Measurements from ENCODE around the gene DNMBP.
"Not testable (repeated sequence)": the region's sequence is repeated elsewhere in the genome, so short reads cannot be mapped to it uniquely, and the experiment has no call there.

The DNMBP gene

DNA sequence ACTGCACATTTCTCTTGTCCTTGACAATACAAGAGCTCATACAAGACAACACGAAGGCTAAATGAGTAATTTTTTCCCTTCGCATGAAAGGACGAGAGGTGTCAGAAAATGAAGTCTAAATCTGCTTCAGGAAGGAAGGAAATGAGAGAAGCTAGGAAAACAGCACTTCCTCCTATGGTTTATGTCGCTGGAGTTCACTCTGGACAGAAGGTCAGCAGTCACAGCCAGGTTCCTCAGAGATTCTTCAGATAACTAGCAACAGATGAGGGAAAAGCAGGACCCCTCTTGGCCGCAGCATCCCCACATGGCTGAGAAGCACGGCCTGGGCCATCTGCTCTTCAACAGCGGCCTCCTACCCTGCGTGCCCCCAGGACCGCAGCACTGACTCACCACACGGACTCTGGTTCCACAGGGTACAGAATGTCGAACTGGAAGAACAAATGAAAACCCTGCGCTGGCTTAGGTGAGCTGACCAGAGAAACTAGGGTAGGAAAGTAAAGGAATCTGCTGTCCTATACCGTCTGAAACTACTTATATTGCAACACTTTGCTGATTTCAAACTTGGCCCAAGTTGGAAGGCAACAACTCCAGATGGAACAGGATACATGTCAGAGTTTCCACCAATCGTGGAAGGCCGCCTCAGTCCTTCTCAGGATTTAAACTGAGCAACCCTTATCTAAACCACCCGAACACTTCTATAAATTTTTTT is 26.3 kb downstream of the DNMBP start:
- no peak for DNase-seq

- DNase-seq = no peak
These were observed 27.0 kb downstream of the DNMBP start for GRCh38 chr10:99982728-99983127.

- DNase-seq = no peak
These were observed 28.1 kb downstream of the DNMBP start for GRCh38 chr10:99981581-99982199.

DNA sequence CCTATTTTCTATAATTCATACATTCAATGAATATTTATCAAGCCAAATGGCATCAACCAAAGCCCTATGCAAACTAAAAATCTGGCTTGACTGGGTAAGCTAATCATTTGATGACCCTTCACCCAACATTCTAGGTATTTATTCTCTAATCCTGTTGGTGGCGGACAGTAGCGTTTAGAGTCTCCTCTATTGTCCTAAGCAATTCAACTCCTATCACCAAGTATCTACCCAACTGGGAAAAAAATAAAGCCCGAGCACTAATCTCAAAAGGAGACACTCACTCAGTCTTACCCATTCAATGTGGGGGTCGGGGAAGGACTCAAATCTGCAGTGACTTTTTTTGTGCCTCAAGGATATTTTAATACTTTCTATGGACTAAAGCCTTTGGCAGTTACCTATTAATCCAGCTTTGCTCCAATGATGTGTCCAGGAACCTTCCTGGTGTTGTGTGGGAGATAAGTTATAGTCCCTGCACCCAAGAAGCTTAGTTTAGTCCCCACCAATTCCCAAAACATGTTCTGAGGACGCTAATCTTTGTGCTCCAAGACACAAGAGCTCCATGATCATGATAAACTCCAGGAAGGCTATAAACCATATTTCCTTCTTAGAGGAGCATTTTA is 30.6 kb downstream of the DNMBP start:
- no peak for DNase-seq

DNA sequence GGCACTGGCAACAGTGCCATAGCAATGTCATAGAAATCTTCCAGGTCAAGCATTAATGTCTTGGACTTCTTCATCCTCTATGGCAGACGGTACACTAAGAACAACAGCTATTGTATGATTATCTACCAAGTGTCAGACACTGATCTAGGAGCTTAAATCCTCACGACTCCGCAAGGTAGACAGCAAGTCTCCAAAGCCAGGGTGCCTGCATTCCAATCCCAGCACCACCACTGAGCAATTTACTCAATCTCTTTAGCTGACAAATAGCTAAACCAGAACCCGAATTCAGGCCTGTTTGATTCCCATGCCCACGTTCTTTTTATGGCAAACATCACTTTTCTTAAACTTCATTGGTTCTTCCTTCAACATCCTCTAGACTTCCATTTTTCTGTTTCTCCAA is 31.8 kb downstream of the DNMBP start:
- no peak for DNase-seq

DNA sequence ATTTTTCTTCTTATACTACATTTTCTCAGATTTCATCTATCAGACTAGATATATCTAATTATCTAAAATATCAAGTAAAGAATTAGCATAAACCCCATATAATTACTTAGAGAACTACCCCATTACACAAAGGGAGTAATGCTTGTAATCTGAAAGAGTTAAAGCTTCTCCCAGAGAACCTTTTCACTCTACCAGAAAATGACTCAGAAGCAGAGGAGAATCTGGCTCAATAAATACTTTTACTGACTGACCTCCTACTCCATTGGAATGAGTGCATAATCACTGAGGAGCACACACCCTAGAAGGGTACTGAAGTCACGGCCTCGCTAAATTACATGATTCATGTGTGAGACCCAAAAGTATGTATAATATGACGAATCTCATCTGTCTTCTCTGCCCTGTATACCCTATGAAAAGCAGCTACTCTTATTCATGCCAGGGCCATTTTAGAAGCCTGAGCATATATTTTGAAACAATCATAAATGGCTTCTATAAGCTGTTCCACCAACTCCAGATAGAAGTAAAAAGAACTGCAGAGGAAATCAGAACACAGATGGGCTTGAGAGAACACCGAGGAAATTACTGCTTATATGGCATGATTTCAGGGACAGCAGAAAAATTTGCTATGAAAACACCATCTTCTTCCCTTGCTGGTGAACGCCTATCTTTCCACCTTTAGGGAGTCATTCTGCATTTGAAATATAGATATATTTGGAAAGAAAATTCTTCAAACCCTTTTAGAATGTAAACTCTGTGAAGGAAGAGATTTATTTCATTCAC is 32.7 kb downstream of the DNMBP start:
- DNase-seq = no peak

GRCh38 chr10:99975942-99976809 is 33.6 kb downstream of the DNMBP start:
- no peak for DNase-seq

DNA sequence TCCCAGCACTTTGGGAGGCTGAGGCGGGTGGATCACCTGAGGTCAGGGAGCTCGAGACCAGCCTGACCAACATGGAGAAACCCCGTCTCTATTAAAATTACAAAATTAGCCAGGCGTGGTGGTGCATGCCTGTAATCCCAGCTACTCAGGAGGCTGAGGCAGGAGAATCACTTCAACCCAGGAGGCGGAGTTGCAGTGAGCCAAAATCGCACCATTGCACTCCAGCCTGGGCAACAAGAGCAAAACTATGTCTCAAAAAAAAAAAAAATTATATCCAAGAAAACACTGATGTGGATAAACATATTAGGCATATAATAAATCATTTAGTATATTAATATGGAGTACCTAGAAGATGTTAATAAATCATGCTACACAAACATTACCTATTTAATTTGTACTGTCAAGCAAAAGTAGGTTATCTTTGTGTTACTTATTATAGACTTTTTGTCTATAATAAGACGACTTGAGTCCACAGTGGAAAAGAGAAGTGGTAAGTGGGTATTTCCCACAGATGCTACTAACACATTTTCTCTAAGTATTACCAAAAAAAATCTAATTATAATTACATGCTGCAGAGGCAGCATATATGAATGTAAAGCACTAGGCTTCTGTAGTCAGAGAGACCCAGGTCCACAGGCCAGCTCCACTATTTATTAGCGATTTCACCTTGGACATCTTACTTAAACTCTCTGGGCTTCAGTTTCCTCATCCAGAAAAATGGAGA is 34.5 kb downstream of the DNMBP start:
- no peak for DNase-seq

GRCh38 chr10:99973190-99973589 is 36.6 kb downstream of the DNMBP start:
- no peak for DNase-seq

- DNase-seq = no peak
These were observed 41.8 kb downstream of the DNMBP start for GRCh38 chr10:99967961-99968360.

DNA sequence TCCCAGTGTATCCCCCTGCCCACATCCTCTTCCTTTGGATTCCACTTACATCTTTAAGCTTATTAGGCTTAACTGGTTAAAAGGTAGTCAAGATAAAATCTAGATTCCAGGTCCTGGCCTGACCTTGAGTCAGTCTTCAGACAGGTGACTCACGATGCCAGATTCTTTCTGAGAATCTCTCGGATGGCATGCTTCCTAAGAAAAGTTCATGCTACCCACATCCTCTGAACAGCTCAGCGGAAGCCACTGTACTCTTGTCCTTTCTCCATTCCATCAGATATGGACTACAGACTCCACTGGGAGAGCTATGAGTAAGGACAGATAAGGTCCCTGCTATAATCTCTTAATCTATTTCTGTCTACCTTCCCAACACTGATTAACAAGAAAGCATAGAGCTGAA is 43.4 kb downstream of the DNMBP start:
- no peak for DNase-seq

GRCh38 chr10:99965700-99966099 is 44.0 kb downstream of the DNMBP start:
- DNase-seq = no peak

GRCh38 chr10:99964791-99965190 is 45.0 kb downstream of the DNMBP start:
- DNase-seq = no peak

- not testable (repeated sequence) for DNase-seq
These were observed 46.1 kb downstream of the DNMBP start for GRCh38 chr10:99963467-99964165.

DNA sequence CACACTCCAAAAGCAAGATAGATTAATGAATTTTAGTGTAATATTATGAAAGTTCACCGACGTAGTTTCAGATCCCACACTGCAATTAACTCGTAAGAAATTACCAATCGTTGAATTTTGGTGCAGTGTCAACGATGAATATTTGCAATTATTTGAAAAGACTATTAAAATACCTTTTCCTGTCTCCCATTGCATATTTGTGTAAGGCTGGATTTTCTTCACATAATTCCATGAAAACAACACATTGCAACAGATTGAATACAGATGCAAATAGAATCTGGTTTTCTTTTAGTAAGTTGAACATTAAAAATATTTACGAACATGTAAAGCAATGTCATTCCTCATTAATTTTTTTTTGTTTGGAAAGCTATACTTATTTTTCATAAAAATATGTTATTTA is 50.9 kb downstream of the DNMBP start:
- DNase-seq = no peak

DNA sequence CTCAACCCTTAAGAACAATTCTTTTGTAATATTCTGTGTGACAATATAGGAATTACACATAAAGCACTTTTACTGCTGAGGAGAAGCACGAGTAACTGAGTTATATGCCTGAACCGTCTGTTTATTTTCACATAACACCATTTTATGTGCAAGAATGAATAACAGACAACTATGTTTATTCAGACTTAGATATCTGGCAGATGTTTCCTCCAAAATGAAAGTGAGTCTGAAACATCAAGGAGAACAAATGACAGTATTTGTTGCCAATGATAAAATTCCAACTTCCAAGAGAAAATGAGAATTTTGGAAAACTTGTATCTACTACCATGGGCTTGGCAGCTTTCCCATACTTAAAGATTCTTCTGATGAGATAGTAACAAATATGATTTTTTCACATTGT is 51.4 kb downstream of the DNMBP start:
- DNase-seq = no peak

- DNase-seq = not testable (repeated sequence)
These were observed 56.2 kb downstream of the DNMBP start for GRCh38 chr10:99953510-99953909.

DNA sequence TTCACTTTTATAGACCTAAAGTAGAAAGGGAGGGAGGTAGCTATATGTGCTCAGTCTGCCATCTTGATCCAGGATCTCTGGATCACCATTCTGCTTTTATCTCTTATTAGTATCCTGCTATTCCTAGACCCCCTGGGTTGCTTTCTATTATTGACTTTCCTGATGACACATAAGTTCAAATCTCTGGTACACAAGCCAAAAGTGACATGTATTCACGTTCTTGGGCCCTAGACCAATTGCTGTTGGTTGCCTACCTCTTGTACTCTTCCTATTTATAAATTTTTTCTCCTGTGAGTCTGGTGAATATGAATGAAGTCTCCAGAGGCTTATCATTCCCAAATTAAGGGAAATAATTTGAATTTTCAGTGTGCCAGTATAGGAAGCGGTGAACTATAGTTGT is 56.9 kb downstream of the DNMBP start:
- DNase-seq = no peak

DNA sequence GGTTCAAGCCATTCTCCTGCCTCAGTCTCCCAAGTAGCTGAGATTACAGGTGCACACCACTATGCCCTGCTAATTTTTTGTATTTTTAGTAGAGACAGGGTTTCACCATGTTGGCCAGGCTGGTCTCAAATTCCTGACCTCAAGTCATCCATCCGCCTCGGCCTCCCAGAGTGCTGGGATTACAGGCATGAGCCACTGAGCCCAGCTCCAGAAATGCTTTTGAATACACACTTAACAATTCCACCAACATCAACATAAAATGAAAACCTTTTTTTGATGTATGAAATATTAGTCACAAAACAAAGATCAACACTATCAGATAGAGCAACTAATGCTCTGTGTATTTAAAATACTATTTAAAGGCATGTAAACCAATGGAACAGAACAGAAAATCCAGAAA is 63.7 kb downstream of the DNMBP start:
- DNase-seq = not testable (repeated sequence)

GRCh38 chr10:99945263-99945662 is 64.5 kb downstream of the DNMBP start:
- DNase-seq = no peak

- DNase-seq = no peak
These were observed 64.9 kb downstream of the DNMBP start for GRCh38 chr10:99944860-99945259.
